ENCODE results near the gene ADAMTSL1.

ADAMTSL1 gene

GRCh38 chr9:18555105-18555883 lies 81.3 kb downstream of the ADAMTSL1 start:
- DNase-seq: no peak

GRCh38 chr9:18564018-18564880 lies 90.3 kb downstream of the ADAMTSL1 start:
- no peak for DNase-seq

GRCh38 chr9:18566121-18566520 lies 92.2 kb downstream of the ADAMTSL1 start:
- DNase-seq: no peak

GRCh38 chr9:18568973-18569372 lies 95.0 kb downstream of the ADAMTSL1 start:
- no peak for DNase-seq

GRCh38 chr9:18569941-18570630 lies 96.1 kb downstream of the ADAMTSL1 start:
- no peak for DNase-seq

GRCh38 chr9:18573021-18573556 lies 99.1 kb downstream of the ADAMTSL1 start:
- DNase-seq: no peak

- DNase-seq: no peak
These were observed 101.7 kb downstream of the ADAMTSL1 start for GRCh38 chr9:18575686-18576085.

GRCh38 chr9:18579536-18579935 lies 105.6 kb downstream of the ADAMTSL1 start:
- no peak for DNase-seq

- DNase-seq: no peak
These were observed 106.2 kb downstream of the ADAMTSL1 start for GRCh38 chr9:18580151-18580550.

- no peak for DNase-seq
These were observed 112.0 kb downstream of the ADAMTSL1 start for GRCh38 chr9:18585996-18586395.

GRCh38 chr9:18588002-18588401 lies 114.0 kb downstream of the ADAMTSL1 start:
- DNase-seq: no peak

GRCh38 chr9:18591261-18591660 lies 117.3 kb downstream of the ADAMTSL1 start:
- DNase-seq: no peak

- DNase-seq: no peak
These were observed 120.9 kb downstream of the ADAMTSL1 start for GRCh38 chr9:18594837-18595236.

- no peak for DNase-seq
These were observed 121.6 kb downstream of the ADAMTSL1 start for GRCh38 chr9:18595597-18595996.

GRCh38 chr9:18596920-18597319 lies 123.0 kb downstream of the ADAMTSL1 start:
- DNase-seq: no peak

GRCh38 chr9:18598969-18599368 lies 125.0 kb downstream of the ADAMTSL1 start:
- no peak for DNase-seq

- DNase-seq: no peak
These were observed 127.1 kb downstream of the ADAMTSL1 start for GRCh38 chr9:18601026-18601425.

GRCh38 chr9:18601956-18602355 lies 128.0 kb downstream of the ADAMTSL1 start:
- DNase-seq: no peak

- no peak for DNase-seq
These were observed 131.1 kb downstream of the ADAMTSL1 start for GRCh38 chr9:18604767-18605730.

- DNase-seq: no peak
These were observed 131.8 kb downstream of the ADAMTSL1 start for GRCh38 chr9:18605766-18606180.

GRCh38 chr9:18606281-18606680 lies 132.3 kb downstream of the ADAMTSL1 start:
- no peak for DNase-seq

GRCh38 chr9:18606846-18607245 lies 132.9 kb downstream of the ADAMTSL1 start:
- no peak for DNase-seq
